DND-41 (cell line): ENCODE measurements around the gene ADCK2.

Source experiments
- ATAC-seq: fragments of 200-7000 bp; cut with Tn5 transposase; 3 replicates; pipeline ENCODE4 v1.9.1; 2021; ENCODE audit warnings: low read depth; ENCODE audit not compliant: insufficient read depth
- DNase-seq: peaks from one replicate; pipeline ENCODE4 v3.0.0-alpha.2; 2020
- H2AFZ ChIP-seq: 2 replicates; pipeline ENCODE4 v1.6.0; 2012; ENCODE audit warnings: low read depth, low read length
- H3K27ac ChIP-seq: 2 replicates; pipeline ENCODE4 v1.5.1; 2012; ENCODE audit warnings: low read length, inconsistent platforms
- H3K27me3 ChIP-seq: fragments of 200-600 bp; sonication (generic); 2 replicates; pipeline ENCODE4 v1.6.0; 2012; ENCODE audit warnings: low read length, mild to moderate bottlenecking, inconsistent platforms; ENCODE audit not compliant: insufficient read depth, poor library complexity
- H3K36me3 ChIP-seq: 2 replicates; pipeline ENCODE4 v1.5.1; 2012; ENCODE audit warnings: low read length, inconsistent platforms; ENCODE audit not compliant: insufficient read depth
- H3K4me1 ChIP-seq: 2 replicates; pipeline ENCODE4 v1.5.1; 2012; ENCODE audit warnings: mild to moderate bottlenecking, low read length; ENCODE audit not compliant: insufficient read depth
- H3K4me2 ChIP-seq: 2 replicates; pipeline ENCODE4 v1.6.0; 2012; ENCODE audit warnings: mild to moderate bottlenecking, moderate library complexity, low read length, inconsistent platforms; ENCODE audit not compliant: insufficient read depth
- H3K4me3 ChIP-seq, 2 experiments: fragments of 200-600 bp in 1 of 2; shearing (Covaris generic) in 1 of 2; 2 replicates each; pipeline ENCODE4 v1.5.1; 2012 to 2016; ENCODE audit warnings: inconsistent platforms in 2 of 2, low read length in 2 of 2, mild to moderate bottlenecking in 2 of 2, low read depth in 1 of 2, moderate library complexity in 1 of 2
- H3K79me2 ChIP-seq: 2 replicates; pipeline ENCODE4 v1.6.0; 2012; ENCODE audit warnings: low read length, inconsistent platforms; ENCODE audit not compliant: insufficient read depth
- H3K9ac ChIP-seq: 2 replicates; pipeline ENCODE4 v1.6.0; 2012; ENCODE audit warnings: low read depth, mild to moderate bottlenecking, inconsistent platforms, low read length, moderate library complexity
- H3K9me3 ChIP-seq: 2 replicates; pipeline ENCODE4 v1.5.1; 2012; ENCODE audit warnings: low read length, moderate library complexity, mild to moderate bottlenecking, inconsistent platforms; ENCODE audit not compliant: insufficient read depth, severe bottlenecking
- H4K20me1 ChIP-seq: 2 replicates; pipeline ENCODE4 v1.6.0; 2012; ENCODE audit warnings: low read length; ENCODE audit not compliant: insufficient read depth
- EZH2 ChIP-seq: IDR thresholded peaks from 3 replicates; pipeline ENCODE4 v1.6.1; 2012; ENCODE audit warnings: borderline replicate concordance, low read depth, mild to moderate bottlenecking, moderate library complexity, low read length, inconsistent platforms; ENCODE audit not compliant: severe bottlenecking
- TF ChIP-seq, protein P1 (sequence below): IDR thresholded peaks from 2 replicates; pipeline ENCODE4 v1.5.1; 2012; ENCODE audit warnings: borderline replicate concordance, low read length, moderate library complexity, mild to moderate bottlenecking; ENCODE audit not compliant: poor library complexity, severe bottlenecking; ENCODE audit errors: extremely low read depth

ADCK2 gene

DNA sequence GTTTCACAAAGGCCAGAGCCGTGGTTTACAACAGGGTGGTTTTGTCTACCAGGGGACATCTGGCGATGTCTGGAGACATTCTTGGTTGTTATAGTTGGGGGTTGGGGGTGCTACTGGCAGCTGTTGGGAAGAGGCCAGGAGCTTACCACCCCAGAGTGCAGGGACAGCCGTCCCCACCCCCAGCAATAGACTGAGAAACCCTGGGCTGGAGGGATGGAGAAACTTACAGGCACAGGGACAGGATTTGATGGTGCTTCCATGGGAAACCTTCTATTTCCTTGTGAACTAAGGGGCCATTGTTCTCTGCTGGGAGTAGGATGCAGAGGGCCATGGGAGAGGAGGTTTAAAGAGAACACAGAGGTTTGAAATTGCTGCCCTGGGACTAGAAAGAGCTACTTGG lies 10.9 kb downstream of the ADCK2 start:
- no peak for ATAC-seq
- H3K4me3 ChIP-seq, result no peak overlapping the region
- H3K36me3 ChIP-seq, result peaks cover 70% of the 10 kb centered on the region
- no peak overlapping the region for H2AFZ ChIP-seq
- H3K4me1 ChIP-seq, result no peaks in the 10 kb centered on the region
- H3K79me2 ChIP-seq, result no peaks in the 10 kb centered on the region
- H3K27ac ChIP-seq, result no peak overlapping the region
- no peaks in the 10 kb centered on the region for H3K27me3 ChIP-seq
- TF ChIP-seq EZH2, result no peak
- TF ChIP-seq, protein P1, sequence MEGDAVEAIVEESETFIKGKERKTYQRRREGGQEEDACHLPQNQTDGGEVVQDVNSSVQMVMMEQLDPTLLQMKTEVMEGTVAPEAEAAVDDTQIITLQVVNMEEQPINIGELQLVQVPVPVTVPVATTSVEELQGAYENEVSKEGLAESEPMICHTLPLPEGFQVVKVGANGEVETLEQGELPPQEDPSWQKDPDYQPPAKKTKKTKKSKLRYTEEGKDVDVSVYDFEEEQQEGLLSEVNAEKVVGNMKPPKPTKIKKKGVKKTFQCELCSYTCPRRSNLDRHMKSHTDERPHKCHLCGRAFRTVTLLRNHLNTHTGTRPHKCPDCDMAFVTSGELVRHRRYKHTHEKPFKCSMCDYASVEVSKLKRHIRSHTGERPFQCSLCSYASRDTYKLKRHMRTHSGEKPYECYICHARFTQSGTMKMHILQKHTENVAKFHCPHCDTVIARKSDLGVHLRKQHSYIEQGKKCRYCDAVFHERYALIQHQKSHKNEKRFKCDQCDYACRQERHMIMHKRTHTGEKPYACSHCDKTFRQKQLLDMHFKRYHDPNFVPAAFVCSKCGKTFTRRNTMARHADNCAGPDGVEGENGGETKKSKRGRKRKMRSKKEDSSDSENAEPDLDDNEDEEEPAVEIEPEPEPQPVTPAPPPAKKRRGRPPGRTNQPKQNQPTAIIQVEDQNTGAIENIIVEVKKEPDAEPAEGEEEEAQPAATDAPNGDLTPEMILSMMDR, result no peak
- H4K20me1 ChIP-seq, result peaks cover 5% of the 10 kb centered on the region; the same call in 1 of the 2 replicates
- DNase-seq, result no peak
- H3K9me3 ChIP-seq, result no peaks in the 10 kb centered on the region
- no peak overlapping the region for H3K9ac ChIP-seq
- H3K4me2 ChIP-seq, result no peak overlapping the region

DNA sequence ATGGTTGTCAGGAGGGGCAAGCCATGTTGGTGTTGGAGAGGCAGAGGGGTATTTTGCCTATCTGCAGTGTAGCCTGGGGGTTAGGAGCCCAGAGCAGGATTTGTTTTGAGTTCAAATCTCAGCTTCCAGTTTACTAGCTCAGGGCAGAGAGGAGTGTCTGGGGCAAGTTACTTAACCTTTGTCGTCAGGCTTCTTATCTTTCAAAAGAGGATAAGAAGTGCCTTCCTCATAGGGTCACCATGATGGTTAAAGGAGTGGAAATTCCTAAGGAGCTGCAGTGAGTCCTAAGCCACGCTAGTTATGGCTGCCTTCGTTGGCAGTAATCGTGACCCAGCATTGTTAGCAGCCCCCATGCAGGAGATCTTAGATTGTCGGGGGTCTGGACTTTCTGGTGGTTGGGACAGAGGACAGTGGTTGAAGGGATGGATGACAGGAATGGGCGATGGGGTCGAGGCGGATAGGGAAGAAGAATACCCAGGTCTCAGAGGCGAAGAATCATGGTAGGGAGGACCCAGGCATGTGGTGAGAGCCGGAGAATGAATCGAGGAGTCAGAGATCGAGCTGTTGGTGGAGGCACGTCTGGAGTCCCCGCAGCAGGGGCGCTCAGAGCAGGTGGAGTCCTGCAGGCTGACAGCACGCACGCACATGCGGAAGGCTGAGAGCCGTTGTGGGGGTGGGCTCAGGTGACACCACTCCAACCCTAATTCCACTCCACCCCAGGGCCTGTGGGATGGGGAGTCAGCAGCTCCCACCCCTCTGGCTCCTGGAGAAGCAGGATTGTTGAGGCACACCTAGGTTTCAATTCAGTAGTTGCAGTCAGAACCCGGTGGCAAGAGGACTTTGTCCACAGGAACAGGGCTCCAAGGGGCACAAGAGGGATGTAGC lies 11.6 kb downstream of the ADCK2 start:
- Histone ChIP-seq H2AFZ (no peak overlapping the region), H3K27me3 (no peaks in the 10 kb centered on the region), H3K36me3 (peaks cover 66% of the 10 kb centered on the region), H3K9ac (no peak overlapping the region), H3K79me2 (no peaks in the 10 kb centered on the region), H3K4me3 (no peak overlapping the region), H3K4me2 (no peak overlapping the region), H4K20me1 (0 out of 2 replicates have a peak, but pooled peaks cover 4% of the 10 kb centered on the region), H3K4me1 (no peaks in the 10 kb centered on the region), H3K27ac (no peak overlapping the region), H3K9me3 (no peaks in the 10 kb centered on the region)
- no peak for ATAC-seq
- no peak for DNase-seq
- no peak for TF ChIP-seq EZH2
- TF ChIP-seq, protein P1, result no peak

- ATAC-seq, result no peak
- no peak overlapping the region for H3K27ac ChIP-seq
- no peak overlapping the region for H3K4me2 ChIP-seq
- H3K79me2 ChIP-seq, result no peaks in the 10 kb centered on the region
- H2AFZ ChIP-seq, result no peak overlapping the region
- no peaks in the 10 kb centered on the region for H3K9me3 ChIP-seq
- peaks cover 63% of the 10 kb centered on the region for H3K36me3 ChIP-seq
- H3K9ac ChIP-seq, result no peak overlapping the region
- no peak overlapping the region for H3K4me3 ChIP-seq
- H3K27me3 ChIP-seq, result no peaks in the 10 kb centered on the region
- DNase-seq, result no peak
- 0 out of 2 replicates have a peak, but pooled peaks cover 3% of the 10 kb centered on the region for H4K20me1 ChIP-seq
- no peaks in the 10 kb centered on the region for H3K4me1 ChIP-seq
- TF ChIP-seq, protein P1, result no peak
- no peak for TF ChIP-seq EZH2
Observed at GRCh38 chr7:140685407-140686087, 12.8 kb downstream of the ADCK2 start.
